Dedifferentiated amniotic fluid mesenchymal stem cell (primary cell): Measurements from ENCODE around the gene AMN1.

Experiments
- DNase-seq: peaks from one replicate; pipeline ENCODE4 v3.0.0-alpha.2; 2016; ENCODE audit errors: extremely low spot score

Gene AMN1

GRCh38 chr12:31631023-31631724 is 97.6 kb downstream of the AMN1 start:
- no peak for DNase-seq

- no peak for DNase-seq
Measured at GRCh38 chr12:31629756-31630732, 98.8 kb downstream of the AMN1 start.

DNA sequence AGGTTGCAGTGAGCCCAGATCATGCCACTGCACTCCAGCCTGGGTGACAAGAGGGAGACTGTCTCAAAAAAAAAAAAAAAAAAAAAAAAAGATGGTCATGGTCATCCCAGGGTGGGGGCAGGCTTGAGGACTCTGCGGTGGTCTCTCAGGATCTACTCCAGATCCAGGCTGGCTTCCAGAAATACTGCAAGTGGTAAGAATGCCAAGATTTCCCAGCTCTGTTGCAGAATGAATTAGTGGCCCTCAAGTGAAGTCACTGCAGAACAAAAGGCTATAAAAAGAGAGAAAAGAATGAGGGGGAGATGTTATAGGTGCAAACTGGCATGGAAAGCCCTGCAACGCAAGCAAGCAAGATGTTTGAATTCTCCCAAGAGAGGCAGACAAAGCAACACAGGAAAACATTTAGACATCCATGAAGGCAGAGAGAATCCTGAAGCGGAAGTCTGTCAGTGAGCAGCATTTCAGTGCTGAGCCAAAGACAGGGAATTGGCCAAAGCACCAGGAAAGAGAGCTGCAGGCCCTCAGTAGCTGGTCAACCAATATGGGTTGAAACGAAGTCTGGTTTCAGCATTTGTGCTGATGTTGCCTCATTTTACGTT is 101.3 kb downstream of the AMN1 start:
- no peak for DNase-seq

- no peak for DNase-seq
Measured at GRCh38 chr12:31626270-31626995, 102.4 kb downstream of the AMN1 start.

DNA sequence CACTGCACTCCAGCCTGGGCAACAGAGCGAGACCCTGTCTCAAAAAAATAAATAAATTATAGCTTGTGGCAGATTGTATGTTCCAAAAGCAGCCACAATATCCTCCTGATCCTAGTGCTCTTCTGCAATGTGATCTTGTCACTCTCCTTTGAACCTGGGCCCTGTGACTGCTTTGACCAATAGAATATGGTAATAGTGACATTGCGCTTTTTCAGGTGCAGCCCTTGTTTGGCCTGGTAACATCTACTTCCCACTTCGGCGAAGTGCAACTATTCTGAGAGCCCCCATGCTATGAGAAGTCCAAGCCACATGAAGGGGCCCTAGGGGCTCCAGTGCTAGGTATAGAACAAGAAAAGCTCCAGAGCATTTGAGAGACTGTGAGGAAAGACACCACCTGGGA is 106.8 kb downstream of the AMN1 start:
- DNase-seq: no peak
